Neural progenitor cell (in vitro differentiated cells): ENCODE measurements around the gene STK32B. TPM values are rescaled to one million over a fixed set of nuclear protein-coding genes. Genes with fewer than 3 reads are reported as not detected.

Experiments
- DNase-seq: peaks from one replicate; pipeline ENCODE4 v3.0.0-alpha.2; 2016; ENCODE audit warnings: low spot score
- H2AFZ ChIP-seq: fragments of 200-600 bp; sonication (generic); replicated peaks from 2 replicates; pipeline ENCODE4 v1.6.1; 2016; ENCODE audit warnings: antibody characterized with exemption
- H3F3A ChIP-seq: fragments of 200-600 bp; sonication (generic); 2 replicates; pipeline ENCODE4 v1.6.1; 2016; ENCODE audit warnings: antibody characterized with exemption, low read depth
- H3K27ac ChIP-seq: fragments of 200-600 bp; sonication (generic); 2 replicates; pipeline ENCODE4 v1.5.1; 2016; ENCODE audit warnings: mild to moderate bottlenecking
- H3K27me3 ChIP-seq: fragments of 200-600 bp; sonication (generic); 2 replicates; pipeline ENCODE4 v1.6.1; 2016; ENCODE audit warnings: mild to moderate bottlenecking, moderate library complexity
- H3K36me3 ChIP-seq: fragments of 200-600 bp; sonication (generic); 2 replicates; pipeline ENCODE4 v1.5.1; 2016
- H3K4me1 ChIP-seq: fragments of 200-600 bp; sonication (generic); 2 replicates; pipeline ENCODE4 v1.6.1; 2016; ENCODE audit warnings: mixed run types
- H3K4me2 ChIP-seq: fragments of 200-600 bp; sonication (generic); 2 replicates; pipeline ENCODE4 v1.6.1; 2016
- H3K4me3 ChIP-seq: fragments of 200-600 bp; sonication (generic); 2 replicates; pipeline ENCODE4 v1.5.1; 2016
- H3K79me2 ChIP-seq: fragments of 200-600 bp; sonication (generic); 2 replicates; pipeline ENCODE4 v1.6.1; 2016; ENCODE audit warnings: low read depth
- H3K9ac ChIP-seq: fragments of 200-600 bp; sonication (generic); 2 replicates; pipeline ENCODE4 v1.6.1; 2016
- H3K9me3 ChIP-seq: fragments of 200-600 bp; sonication (generic); 2 replicates; pipeline ENCODE4 v1.5.1; 2016; ENCODE audit warnings: low read depth
- H4K20me1 ChIP-seq: fragments of 200-600 bp; sonication (generic); 2 replicates; pipeline ENCODE4 v1.6.1; 2016; ENCODE audit warnings: low read depth
- H3K27ac Mint-ChIP-seq: 3 replicates; pipeline ENCODE4 v1.8.0; 2021; ENCODE audit warnings: mixed read lengths
- H3K27me3 Mint-ChIP-seq: 2 replicates; pipeline ENCODE4 v1.8.0; 2022; ENCODE audit warnings: low read depth, mild to moderate bottlenecking, inconsistent platforms, moderate library complexity, mixed read lengths; ENCODE audit not compliant: insufficient read depth
- H3K36me3 Mint-ChIP-seq: 3 replicates; pipeline ENCODE4 v1.8.0; 2021; ENCODE audit warnings: mixed read lengths
- H3K4me1 Mint-ChIP-seq: 3 replicates; pipeline ENCODE4 v1.8.0; 2021; ENCODE audit warnings: mixed read lengths
- H3K4me3 Mint-ChIP-seq: 3 replicates; pipeline ENCODE4 v1.8.0; 2021; ENCODE audit warnings: mild to moderate bottlenecking, moderate library complexity, mixed read lengths
- H3K9me3 Mint-ChIP-seq: 3 replicates; pipeline ENCODE4 v1.8.0; 2020; ENCODE audit warnings: mixed read lengths
- CTCF ChIP-seq: fragments of 200-600 bp; sonication (generic); IDR thresholded peaks from 2 replicates; pipeline ENCODE4 v1.5.1; 2017; ENCODE audit warnings: antibody characterized with exemption, mild to moderate bottlenecking
- EZH2 ChIP-seq: fragments of 200-600 bp; sonication (generic); IDR thresholded peaks from 2 replicates; pipeline ENCODE4 v1.6.1; 2017; ENCODE audit warnings: antibody characterized with exemption, mild to moderate bottlenecking, moderate library complexity
- EZH2phosphoT487 ChIP-seq: fragments of 200-600 bp; sonication (generic); IDR thresholded peaks from 2 replicates; pipeline ENCODE4 v1.6.1; 2017; ENCODE audit warnings: antibody characterized with exemption
- total RNA-seq: library from RNA; depleted of rRNA; stranded (reverse); fragments of >200 nt; gene quantifications from 2 replicates; pipeline ENCODE4 v1.2.3, GENCODE V29; 2015; ENCODE audit warnings: low replicate concordance

The STK32B gene
- total RNA-seq, 1 donor from 2014 or later, result 2.5 TPM

DNA sequence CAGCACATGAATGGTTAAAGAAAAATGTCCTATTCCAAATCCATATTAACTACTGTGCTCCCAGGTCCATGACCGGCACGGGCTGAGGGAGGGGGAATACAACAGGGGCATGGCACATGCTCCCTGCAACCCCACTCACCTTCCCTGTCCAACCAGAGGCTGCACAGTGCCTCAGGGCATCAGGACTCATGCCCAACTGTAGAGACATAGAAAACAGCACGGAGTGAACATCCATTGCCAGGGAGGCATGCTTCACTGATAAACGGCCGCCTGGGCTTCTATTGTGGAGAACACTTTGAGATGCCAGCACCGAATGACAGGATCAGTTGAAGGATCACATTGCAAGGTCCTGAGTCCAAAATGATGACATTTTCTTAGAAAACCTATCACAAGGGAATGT lies 140.6 kb downstream of the STK32B start:
- TF ChIP-seq EZH2phosphoT487 (no peak), CTCF (no peak), EZH2 (no peak)
- peaks cover 7% of the 10 kb centered on the region for H3K4me1 Mint-ChIP-seq

DNA sequence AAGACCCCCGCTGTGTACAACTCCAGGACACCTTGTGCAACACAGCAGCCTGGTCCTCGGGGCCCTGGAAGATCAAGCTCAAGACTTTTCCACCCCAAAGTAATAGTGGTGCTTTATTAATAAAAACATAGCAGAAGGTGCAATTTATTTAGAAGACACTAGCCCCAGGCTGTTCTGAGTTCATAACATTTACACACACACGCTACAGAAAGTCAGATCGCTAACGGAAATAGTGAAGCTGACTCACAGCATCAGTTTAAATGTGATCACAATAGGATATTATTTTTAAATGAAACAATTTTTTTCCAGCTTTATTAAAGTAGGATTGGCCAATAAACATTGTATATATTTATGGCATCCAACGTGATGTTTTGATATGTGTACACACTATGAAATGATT lies 141.0 kb downstream of the STK32B start:
- Mint-ChIP-seq H3K4me3 (no peak overlapping the region), H3K27ac (no peak overlapping the region), H3K36me3 (no peaks in the 10 kb centered on the region), H3K4me1 (peaks cover 7% of the 10 kb centered on the region), H3K9me3 (no peaks in the 10 kb centered on the region), H3K27me3 (peaks cover 2% of the 10 kb centered on the region)
- no peaks in the 10 kb centered on the region for H3K9me3 ChIP-seq
- H3K4me2 ChIP-seq, result no peak overlapping the region
- no peak for DNase-seq
- H3K36me3 ChIP-seq, result no peaks in the 10 kb centered on the region
- H2AFZ ChIP-seq, result no peak overlapping the region
- no peak overlapping the region for H3K9ac ChIP-seq
- H3K4me1 ChIP-seq, result no peaks in the 10 kb centered on the region
- no peak overlapping the region for H3K27ac ChIP-seq
- TF ChIP-seq EZH2phosphoT487, result no peak
- TF ChIP-seq CTCF, result no peak
- no peak for TF ChIP-seq EZH2
- no peaks in the 10 kb centered on the region for H3K27me3 ChIP-seq
- no peak overlapping the region for H3K4me3 ChIP-seq
- no peaks in the 10 kb centered on the region for H4K20me1 ChIP-seq
- no peaks in the 10 kb centered on the region for H3F3A ChIP-seq
- H3K79me2 ChIP-seq, result no peaks in the 10 kb centered on the region

More for the DNA sequence above, 140.6 kb downstream of the STK32B start:
- Mint-ChIP-seq H3K27me3 (peaks cover 2% of the 10 kb centered on the region), H3K27ac (no peak overlapping the region), H3K9me3 (no peaks in the 10 kb centered on the region), H3K4me3 (no peak overlapping the region), H3K36me3 (no peaks in the 10 kb centered on the region)
- H3K9me3 ChIP-seq, result no peaks in the 10 kb centered on the region
- no peak overlapping the region for H3K4me3 ChIP-seq
- no peaks in the 10 kb centered on the region for H3K27me3 ChIP-seq
- no peak overlapping the region for H2AFZ ChIP-seq
- H3F3A ChIP-seq, result no peaks in the 10 kb centered on the region
- no peaks in the 10 kb centered on the region for H4K20me1 ChIP-seq
- DNase-seq, result no peak
- no peak overlapping the region for H3K27ac ChIP-seq
- no peaks in the 10 kb centered on the region for H3K4me1 ChIP-seq
- no peaks in the 10 kb centered on the region for H3K79me2 ChIP-seq
- no peaks in the 10 kb centered on the region for H3K36me3 ChIP-seq
- no peak overlapping the region for H3K4me2 ChIP-seq
- no peak overlapping the region for H3K9ac ChIP-seq

GRCh38 chr4:5192678-5193077 lies 141.4 kb downstream of the STK32B start:
- Histone ChIP-seq H3K4me3 (no peak overlapping the region), H3K9me3 (no peaks in the 10 kb centered on the region), H3K79me2 (no peaks in the 10 kb centered on the region), H2AFZ (no peak overlapping the region), H4K20me1 (no peaks in the 10 kb centered on the region), H3K36me3 (no peaks in the 10 kb centered on the region), H3K9ac (no peak overlapping the region), H3K4me1 (no peaks in the 10 kb centered on the region), H3K27ac (no peak overlapping the region), H3F3A (no peaks in the 10 kb centered on the region), H3K27me3 (no peaks in the 10 kb centered on the region), H3K4me2 (no peak overlapping the region)
- Mint-ChIP-seq H3K4me1 (peaks cover 7% of the 10 kb centered on the region), H3K27me3 (peaks cover 2% of the 10 kb centered on the region), H3K27ac (no peak overlapping the region), H3K9me3 (no peaks in the 10 kb centered on the region), H3K36me3 (no peaks in the 10 kb centered on the region), H3K4me3 (no peak overlapping the region)
- TF ChIP-seq EZH2 (no peak), CTCF (no peak), EZH2phosphoT487 (no peak)
- no peak for DNase-seq
